Lower leg skin (tissue), 4 donors: ENCODE data around the gene MAX. TPM values are rescaled to one million over a fixed set of nuclear protein-coding genes. Genes with fewer than 3 reads are reported as not detected.

Source experiments
- DNase-seq, 2 donors: peaks; one replicate each; pipeline ENCODE4 v3.0.0-alpha.2; 2019; ENCODE audit warnings: low spot score in 2 of 2
- H3K4me3 ChIP-seq: fragments of 200-600 bp; sonication (generic); 2 replicates; pipeline ENCODE4 v1.5.1; 2017; ENCODE audit warnings: mild to moderate bottlenecking, low read depth; ENCODE audit not compliant: poor library complexity, severe bottlenecking
- CTCF ChIP-seq, 3 donors: fragments of 450-650 bp; IDR thresholded peaks; one replicate each; pipeline ENCODE4 v1.5.1; 2016; ENCODE audit warnings: antibody characterized with exemption in 3 of 3, mild to moderate bottlenecking in 3 of 3, moderate library complexity in 2 of 3
- POLR2A ChIP-seq, 2 donors: fragments of 450-650 bp; IDR thresholded peaks; one replicate each; pipeline ENCODE4 v1.6.1; 2016 to 2017; ENCODE audit warnings: antibody characterized with exemption in 2 of 2, mild to moderate bottlenecking in 1 of 2, moderate library complexity in 1 of 2
- WGBS, 2 donors: methylation state at CpG; one replicate each; pipeline ENCODE4 v1.1.5; 2018; 5-methylcytosine and 5-hydroxymethylcytosine counted together
- intact Hi-C: fragments of 100-400 bp; cut with DNase I; formaldehyde crosslinking; loops from one replicate; pipeline ENCODE4 v1.15.0; 2023; ENCODE audit warnings: low total_unique reads
- total RNA-seq, 4 donors: library from RNA; depleted of rRNA; stranded (reverse); fragments of >200 nt; gene quantifications; one replicate each; pipeline ENCODE4 v1.1.0, GENCODE V29; 2016

Gene MAX
- total RNA-seq, 4 donors from 2014 or later: 61.0 to 126 (median 65.6) TPM

- no peak overlapping the region for H3K4me3 ChIP-seq
- WGBS, 2 donors: 88 to 94% methylated on average over 12 of the region's 12 CpGs
Observed at GRCh38 chr14:65043893-65044595, 58.3 kb downstream of the MAX start.

GRCh38 chr14:65042731-65043372 lies 59.5 kb downstream of the MAX start:
- H3K4me3 ChIP-seq: no peak overlapping the region
- DNase-seq: peak in 1 of 2 donors; percentile 13
- WGBS, 2 donors: 79 to 88% methylated on average over 8 of the region's 8 CpGs
- intact Hi-C loops: no loop called here
- TF ChIP-seq CTCF (IDR thresholded peaks at IDR 0.05) (no peak), POLR2A (IDR thresholded peaks at IDR 0.05) (no peak)

More at GRCh38 chr14:65043893-65044595, 58.3 kb downstream of the MAX start:
- DNase-seq: no peak
- intact Hi-C loops: no loop called here
- TF ChIP-seq POLR2A (IDR thresholded peaks at IDR 0.05) (no peak), CTCF (IDR thresholded peaks at IDR 0.05) (no peak)

- no peak for TF ChIP-seq CTCF (IDR thresholded peaks at IDR 0.05)
- TF ChIP-seq POLR2A (IDR thresholded peaks at IDR 0.05): no peak
- WGBS, 2 donors: 89 to 92% methylated on average over 3 of the region's 3 CpGs
- DNase-seq: peak in 1 of 2 donors; percentile 3
- intact Hi-C loops: no loop called here
- H3K4me3 ChIP-seq: no peak overlapping the region
Observed at GRCh38 chr14:65042296-65042695, 60.0 kb downstream of the MAX start.

- no peak overlapping the region for H3K4me3 ChIP-seq
- TF ChIP-seq CTCF (IDR thresholded peaks at IDR 0.05) (no peak), POLR2A (IDR thresholded peaks at IDR 0.05) (no peak)
- WGBS, 2 donors: 88 to 96% methylated on average over 7 of the region's 7 CpGs
- DNase-seq: peak in 1 of 2 donors; percentile 76
- intact Hi-C loops: no loop called here
Observed at GRCh38 chr14:65041434-65041915, 60.8 kb downstream of the MAX start.

- 93 to 95% methylated on average over 9 of the region's 9 CpGs for WGBS, 2 donors
- TF ChIP-seq CTCF (IDR thresholded peaks at IDR 0.05): no peak
- TF ChIP-seq POLR2A (IDR thresholded peaks at IDR 0.05): no peak
- peak in 1 of 2 donors; percentile 66 for DNase-seq
- intact Hi-C loops: no loop called here
- H3K4me3 ChIP-seq: no peak overlapping the region
Observed at GRCh38 chr14:65040666-65041433, 61.5 kb downstream of the MAX start.
